Activated CD8-positive, alpha-beta memory T cell treated with anti-CD3 and anti-CD28 coated beads, Interleukin-2, amount 50 U/mL, for 24 hours (primary cell): ENCODE data around the gene PTCH2.

Source experiments
- DNase-seq: peaks from one replicate; pipeline ENCODE4 v3.0.0-alpha.2; 2020; ENCODE audit errors: extremely low read depth

Gene PTCH2

GRCh38 chr1:44783697-44784093, 59.4 kb downstream of the PTCH2 start:
- no peak for DNase-seq

- DNase-seq, result no peak
These were observed 62.4 kb downstream of the PTCH2 start for GRCh38 chr1:44780583-44781121.

GRCh38 chr1:44778705-44779576, 64.1 kb downstream of the PTCH2 start:
- no peak for DNase-seq

DNA sequence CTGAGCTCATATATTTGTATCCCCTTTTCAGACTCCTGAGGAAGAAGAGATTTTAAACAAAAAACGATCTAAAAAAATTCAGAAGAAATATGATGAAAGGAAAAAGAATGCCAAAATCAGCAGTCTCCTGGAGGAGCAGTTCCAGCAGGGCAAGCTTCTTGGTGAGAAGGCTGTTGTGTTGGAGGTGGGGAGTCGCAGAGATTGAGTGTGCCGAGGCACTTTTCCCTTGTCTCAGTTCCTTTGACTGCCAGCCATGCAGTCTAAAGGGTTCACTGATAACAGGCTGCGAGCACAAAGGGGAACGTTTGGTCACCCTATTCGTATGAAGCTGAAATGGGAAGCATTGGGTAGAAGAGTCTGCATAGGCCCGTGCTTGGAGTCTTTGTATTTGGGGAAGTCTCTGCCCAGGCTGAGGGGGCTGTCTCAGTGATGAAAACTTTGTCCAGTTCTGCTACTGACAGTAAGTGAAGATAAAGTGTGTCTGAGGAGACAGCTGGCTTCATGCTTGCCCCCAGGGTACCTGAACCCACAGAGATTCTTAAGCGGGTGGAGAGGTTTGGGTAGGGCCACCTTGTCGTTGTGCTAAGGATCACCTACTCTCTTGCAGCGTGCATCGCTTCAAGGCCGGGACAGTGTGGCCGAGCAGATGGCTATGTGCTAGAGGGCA, 65.0 kb downstream of the PTCH2 start:
- no peak for DNase-seq

DNA sequence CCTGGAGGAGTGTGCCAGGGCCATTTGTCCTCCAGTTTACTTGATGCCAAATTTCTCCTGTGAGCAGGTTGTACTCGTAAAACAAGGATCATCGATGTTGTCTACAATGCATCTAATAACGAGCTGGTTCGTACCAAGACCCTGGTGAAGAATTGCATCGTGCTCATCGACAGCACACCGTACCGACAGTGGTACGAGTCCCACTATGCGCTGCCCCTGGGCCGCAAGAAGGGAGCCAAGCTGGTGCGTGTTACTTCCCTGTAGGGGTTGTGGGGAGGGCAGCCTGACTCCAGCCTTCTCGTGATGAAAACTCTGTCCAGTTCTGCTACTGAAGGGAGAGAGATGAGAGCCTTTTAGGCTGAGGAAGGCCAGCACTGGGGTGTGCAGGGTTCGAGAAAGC, 65.5 kb downstream of the PTCH2 start:
- no peak for DNase-seq

- no peak for DNase-seq
These were observed 66.4 kb downstream of the PTCH2 start for GRCh38 chr1:44776730-44777068.

DNA sequence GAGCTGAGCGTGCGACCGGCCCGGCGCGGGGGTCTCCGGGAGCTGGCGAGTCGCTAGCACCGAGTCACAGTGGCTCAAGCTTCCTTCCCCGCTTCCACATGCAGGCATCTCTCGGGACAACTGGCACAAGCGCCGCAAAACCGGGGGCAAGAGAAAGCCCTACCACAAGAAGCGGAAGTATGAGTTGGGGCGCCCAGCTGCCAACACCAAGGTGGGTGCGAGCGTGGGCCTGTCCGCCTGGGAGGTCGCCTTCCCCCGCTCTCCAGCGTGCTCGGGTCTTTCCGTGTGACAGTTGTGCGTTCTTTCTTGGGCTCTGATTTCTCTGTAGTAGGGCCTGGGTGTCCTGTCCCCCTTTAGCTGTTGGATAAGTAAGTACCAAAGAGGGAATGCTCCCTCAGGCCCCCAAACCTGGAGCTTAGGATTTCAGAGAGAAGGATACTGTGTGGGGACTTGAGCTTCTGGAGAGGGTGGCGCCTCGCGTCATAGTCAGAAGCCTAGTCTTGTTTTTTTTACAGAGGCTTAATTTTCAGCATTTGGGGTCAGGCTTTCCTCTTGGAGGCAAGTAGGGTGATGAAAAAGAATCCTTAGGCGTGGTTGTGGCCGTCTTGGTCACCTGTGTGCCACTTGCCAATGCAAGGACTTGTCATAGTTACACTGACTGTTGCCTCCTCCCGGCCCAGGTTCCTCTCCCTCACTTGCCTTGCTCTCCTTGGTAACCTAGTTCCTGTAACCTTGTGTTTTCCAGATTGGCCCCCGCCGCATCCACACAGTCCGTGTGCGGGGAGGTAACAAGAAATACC, 66.9 kb downstream of the PTCH2 start:
- no peak for DNase-seq

GRCh38 chr1:44775078-44775929, 67.7 kb downstream of the PTCH2 start, which contains the start of gene RPS8:
RPS8 (plus strand) TSS chr1:44775540; CDS start chr1:44775597, 57 bp downstream.
- DNase-seq, result peak; percentile 83
